ENCODE measurements around the gene TRAK1.

DNA sequence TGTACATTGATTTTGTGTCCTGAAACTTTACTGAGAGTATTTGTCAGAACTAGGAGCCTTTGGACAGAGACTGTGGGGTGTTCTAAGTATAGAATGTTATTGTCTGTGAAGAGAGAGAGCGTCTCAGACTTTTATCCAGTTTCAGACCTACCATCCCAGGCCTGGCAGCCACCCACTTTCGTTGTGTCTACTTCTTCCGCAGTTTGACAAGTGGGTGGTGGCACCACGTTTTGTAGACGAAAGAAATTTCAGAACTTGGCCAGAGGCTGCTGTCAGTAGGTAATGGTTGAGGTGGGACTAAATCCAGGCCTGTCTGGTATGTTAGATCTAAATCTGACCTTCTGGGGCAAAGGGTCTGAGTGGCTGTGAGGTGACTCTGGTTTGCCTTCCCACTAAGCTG is 13.4 kb upstream of the TRAK1 start:
- no peak for TF ChIP-seq SP1 (IDR thresholded peaks at IDR 0.05)
- no peak for TF ChIP-seq ZNF384 (IDR thresholded peaks at IDR 0.05)
- no peak for TF ChIP-seq FOXM1 (IDR thresholded peaks at IDR 0.05; ENCODE audit: borderline replicate concordance)
- TF ChIP-seq TARDBP (IDR thresholded peaks at IDR 0.05), result no peak

Data from HEK293T (cell line).